GM21576 (cell line): ENCODE measurements around the gene ITSN1.

ENCODE experiments used
- ATAC-seq: cut with Tn5 transposase; IDR thresholded peaks from one replicate; pipeline ENCODE4 v1.9.1; 2021; ENCODE audit warnings: mild to moderate bottlenecking, moderate library complexity; ENCODE audit not compliant: unreplicated experiment

ITSN1 gene

GRCh38 chr21:33677450-33677849, 35.1 kb downstream of the ITSN1 start:
- no peak for ATAC-seq

DNA sequence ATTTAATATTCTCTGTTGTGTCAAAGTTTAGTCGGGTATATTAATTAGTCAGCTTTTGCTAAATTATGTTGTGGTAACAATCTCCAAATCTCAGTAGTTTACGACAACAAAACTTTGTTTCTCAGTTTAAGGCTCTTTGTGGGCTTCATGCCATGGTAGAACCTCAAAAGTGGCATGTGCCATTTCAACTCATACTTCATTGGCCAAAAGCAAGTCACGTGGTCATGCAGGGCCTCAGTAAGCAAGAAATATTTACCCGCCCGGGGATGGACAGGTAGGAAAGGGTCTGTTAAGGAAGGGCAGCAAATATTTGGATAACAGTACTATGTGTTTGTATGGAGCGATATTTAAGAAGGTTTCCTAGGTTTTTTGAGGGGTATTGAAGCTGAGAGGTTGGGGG, 38.6 kb downstream of the ITSN1 start:
- no peak for ATAC-seq

DNA sequence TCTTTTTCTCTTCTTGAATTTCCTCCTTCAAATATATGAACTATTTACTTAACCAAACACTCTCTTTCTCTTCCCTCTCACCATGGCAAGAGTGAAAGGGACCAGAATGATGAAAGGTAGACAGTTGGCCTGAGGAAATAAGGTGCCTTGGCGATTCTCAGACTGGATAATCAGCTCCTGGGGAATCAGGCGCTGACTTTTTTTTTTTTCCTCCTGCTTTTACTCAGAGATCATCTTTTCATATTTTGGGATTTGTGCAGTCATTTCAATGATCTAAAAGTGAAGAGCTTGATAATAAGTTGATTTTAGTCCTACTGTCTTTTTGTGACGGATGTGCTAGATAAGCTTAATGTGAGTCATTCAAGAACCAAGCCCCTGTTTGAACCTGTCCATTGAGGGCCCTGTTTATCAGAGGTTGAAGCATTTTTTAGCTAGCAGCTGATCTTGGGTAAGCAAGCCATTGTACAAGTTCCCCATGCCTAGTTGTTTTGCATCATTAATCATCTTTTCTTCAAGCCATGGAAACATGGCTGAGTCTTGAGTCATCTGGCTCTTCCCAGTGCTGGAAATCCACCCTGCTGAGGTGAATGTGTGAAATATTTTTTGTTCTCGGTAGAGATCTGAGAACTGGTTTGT, 40.8 kb downstream of the ITSN1 start:
- no peak for ATAC-seq

DNA sequence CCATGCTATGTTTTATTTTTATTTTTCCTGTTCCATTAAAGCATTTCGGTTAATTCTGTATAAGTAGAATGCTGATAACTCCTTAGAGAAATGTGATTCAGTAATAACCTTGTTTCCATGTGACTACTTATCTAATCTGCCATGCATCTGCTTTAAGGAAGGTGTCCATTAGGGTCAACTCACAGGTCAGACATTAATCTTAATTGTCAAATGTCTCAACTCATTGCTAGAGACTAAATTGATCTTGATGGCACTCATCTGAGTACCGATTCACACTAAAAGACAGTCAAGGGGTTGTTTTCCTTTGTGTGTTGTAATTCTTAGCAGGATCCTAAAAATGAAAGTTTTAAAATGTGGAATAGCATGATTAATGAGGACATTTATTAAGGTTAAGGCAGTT, 41.8 kb downstream of the ITSN1 start:
- ATAC-seq, result no peak

GRCh38 chr21:33684923-33685560, 42.7 kb downstream of the ITSN1 start:
- ATAC-seq, result no peak

- no peak for ATAC-seq
These were observed 43.4 kb downstream of the ITSN1 start for GRCh38 chr21:33685613-33686197.

GRCh38 chr21:33686386-33686785, 44.1 kb downstream of the ITSN1 start:
- no peak for ATAC-seq

- no peak for ATAC-seq
These were observed 45.3 kb downstream of the ITSN1 start for GRCh38 chr21:33687634-33688033.

GRCh38 chr21:33688353-33688752, 46.1 kb downstream of the ITSN1 start:
- ATAC-seq, result no peak

GRCh38 chr21:33690874-33691273, 48.6 kb downstream of the ITSN1 start:
- ATAC-seq, result no peak

GRCh38 chr21:33691945-33692603, 49.8 kb downstream of the ITSN1 start:
- ATAC-seq, result no peak

DNA sequence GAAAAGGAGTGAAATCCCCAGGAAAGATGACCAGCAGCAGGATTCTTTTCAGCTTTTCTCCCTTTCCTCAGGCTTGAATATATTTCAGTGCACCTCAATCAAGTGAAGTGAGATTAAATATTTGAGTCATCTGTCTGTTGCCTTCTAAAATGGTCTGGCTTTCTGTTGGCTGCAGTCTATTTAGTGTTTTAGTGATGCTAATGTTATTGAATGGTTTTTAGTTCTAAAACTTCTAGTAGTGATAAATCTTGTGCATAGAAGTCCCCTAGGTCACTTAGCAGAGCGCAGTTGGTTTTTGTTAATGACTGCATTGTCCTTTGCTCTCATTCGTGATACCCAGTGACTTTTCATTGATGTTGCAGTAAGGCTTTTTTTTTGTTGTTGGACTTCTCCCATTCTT, 53.5 kb downstream of the ITSN1 start:
- ATAC-seq, result no peak

DNA sequence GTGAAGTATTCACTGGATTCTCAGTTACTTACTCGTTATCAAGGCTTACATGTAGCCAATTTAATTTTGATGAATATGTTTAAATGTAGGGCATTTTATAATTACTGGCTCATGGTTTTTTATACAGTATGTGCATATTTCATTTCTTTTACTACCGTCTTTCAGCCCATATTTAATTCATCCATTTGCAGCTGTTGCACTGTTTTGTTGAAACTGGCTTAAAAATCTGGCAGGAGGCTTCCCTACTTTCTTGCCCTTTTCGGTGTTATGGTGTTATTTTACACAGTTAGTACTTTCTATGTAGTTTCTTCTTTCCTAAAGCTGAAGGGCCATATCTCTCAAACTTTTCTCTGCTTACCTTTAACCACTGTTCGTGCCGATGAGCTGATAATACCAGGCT, 54.2 kb downstream of the ITSN1 start:
- ATAC-seq, result no peak

DNA sequence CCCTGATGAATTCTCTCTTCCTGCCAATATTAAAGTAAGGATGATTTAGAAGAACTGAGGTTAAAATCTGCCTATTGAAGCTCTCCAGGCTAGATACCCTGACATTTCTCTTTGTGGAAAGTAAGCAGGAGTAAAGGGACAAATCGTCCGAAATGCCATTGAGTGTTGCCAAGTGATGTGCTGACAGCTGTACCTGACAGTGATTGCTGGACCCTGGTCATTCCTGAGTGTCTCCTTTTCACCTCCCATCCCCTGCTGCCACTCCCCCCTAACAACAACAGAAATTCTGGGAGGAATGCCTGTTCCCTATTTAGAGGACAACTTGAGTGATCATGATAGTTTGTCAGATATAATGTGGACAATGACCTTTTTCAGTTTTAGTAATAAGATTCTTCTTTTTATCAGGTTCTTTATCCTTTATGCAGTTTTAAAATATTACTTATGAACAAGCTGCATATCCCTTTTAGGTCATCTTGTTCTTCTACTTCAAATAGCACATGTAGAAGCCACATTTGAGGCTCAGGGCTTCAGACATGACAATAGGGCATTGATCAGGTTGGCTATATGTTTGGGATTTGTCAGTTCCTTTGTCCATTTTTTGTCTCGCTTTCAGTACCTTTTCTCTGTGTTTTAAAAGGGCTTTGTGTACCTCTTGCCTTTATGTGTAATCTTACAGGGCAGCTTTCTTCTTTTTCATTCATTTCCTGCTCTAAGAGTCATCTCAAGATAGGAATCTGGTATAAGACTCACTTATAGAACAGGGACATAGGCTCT, 56.0 kb downstream of the ITSN1 start:
- no peak for ATAC-seq

GRCh38 chr21:33699277-33699676, 57.0 kb downstream of the ITSN1 start:
- no peak for ATAC-seq

GRCh38 chr21:33700491-33700890, 58.2 kb downstream of the ITSN1 start:
- no peak for ATAC-seq

DNA sequence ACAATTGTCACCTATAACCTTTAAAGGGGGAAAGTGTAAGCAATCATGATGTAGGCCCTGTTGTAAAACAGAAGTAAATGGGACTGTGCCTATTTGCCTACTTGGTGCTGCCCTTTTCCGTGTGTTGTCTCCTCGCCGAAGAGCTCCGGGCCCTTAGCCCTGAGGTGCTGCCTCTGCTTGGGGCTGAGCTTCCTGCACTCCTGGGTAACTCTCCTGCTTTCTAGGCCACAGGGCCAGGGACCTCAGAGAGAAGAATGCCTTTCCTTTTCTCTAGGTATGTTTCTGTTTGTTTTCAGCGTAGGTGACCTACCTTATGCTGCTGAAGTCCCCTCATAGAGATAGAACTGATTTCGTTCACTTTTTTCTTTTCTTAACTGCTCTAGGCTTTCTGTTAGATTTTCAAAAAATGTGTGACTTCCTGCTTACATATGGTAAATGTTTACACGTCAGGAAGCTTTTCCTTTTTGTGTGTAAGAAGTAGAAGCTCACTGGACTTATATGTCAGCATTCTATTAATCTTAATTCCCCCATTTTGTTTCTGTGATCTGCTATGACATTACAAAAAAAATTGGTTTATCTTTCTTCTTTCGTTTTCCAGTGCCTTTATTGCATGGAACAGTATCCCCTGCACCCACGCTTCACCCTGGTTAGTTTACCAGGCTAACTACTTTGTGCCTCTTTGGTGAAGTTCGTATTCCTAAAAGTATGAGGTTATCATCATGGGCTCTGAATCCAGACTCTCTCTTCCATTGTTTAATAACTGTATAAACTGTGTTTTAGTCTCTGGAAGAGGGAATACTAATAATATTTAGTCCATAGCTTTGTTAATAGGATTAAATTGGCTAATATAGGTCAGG, 61.7 kb downstream of the ITSN1 start:
- ATAC-seq, result no peak

DNA sequence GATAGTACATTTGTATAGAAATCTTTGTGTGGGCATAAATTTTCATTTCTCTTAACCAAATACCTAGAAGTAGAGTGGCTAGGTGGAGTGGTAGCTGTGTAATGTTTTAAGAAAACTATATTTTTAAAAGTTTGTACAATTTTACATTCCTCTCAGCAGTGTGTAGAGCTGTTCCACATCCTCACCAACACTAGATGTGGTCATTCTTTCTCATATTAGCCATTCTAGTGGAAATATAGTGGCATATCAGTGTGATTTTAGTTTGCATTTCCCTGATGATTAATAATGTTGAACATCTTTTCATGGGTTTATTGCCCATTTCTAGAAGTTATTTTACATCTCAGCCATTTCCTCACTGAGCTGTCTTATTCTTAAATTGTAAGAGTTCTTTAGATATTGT, 65.5 kb downstream of the ITSN1 start:
- no peak for ATAC-seq

GRCh38 chr21:33708874-33709273, 66.6 kb downstream of the ITSN1 start:
- no peak for ATAC-seq

- no peak for ATAC-seq
These were observed 69.9 kb downstream of the ITSN1 start for GRCh38 chr21:33712022-33712803.
